GM21447 (cell line): ENCODE results near the gene B4GALT1.

Experiments used
- ATAC-seq: cut with Tn5 transposase; IDR thresholded peaks from one replicate; pipeline ENCODE4 v1.9.1; 2021; ENCODE audit not compliant: unreplicated experiment

Gene B4GALT1, protein sequence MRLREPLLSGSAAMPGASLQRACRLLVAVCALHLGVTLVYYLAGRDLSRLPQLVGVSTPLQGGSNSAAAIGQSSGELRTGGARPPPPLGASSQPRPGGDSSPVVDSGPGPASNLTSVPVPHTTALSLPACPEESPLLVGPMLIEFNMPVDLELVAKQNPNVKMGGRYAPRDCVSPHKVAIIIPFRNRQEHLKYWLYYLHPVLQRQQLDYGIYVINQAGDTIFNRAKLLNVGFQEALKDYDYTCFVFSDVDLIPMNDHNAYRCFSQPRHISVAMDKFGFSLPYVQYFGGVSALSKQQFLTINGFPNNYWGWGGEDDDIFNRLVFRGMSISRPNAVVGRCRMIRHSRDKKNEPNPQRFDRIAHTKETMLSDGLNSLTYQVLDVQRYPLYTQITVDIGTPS

DNA sequence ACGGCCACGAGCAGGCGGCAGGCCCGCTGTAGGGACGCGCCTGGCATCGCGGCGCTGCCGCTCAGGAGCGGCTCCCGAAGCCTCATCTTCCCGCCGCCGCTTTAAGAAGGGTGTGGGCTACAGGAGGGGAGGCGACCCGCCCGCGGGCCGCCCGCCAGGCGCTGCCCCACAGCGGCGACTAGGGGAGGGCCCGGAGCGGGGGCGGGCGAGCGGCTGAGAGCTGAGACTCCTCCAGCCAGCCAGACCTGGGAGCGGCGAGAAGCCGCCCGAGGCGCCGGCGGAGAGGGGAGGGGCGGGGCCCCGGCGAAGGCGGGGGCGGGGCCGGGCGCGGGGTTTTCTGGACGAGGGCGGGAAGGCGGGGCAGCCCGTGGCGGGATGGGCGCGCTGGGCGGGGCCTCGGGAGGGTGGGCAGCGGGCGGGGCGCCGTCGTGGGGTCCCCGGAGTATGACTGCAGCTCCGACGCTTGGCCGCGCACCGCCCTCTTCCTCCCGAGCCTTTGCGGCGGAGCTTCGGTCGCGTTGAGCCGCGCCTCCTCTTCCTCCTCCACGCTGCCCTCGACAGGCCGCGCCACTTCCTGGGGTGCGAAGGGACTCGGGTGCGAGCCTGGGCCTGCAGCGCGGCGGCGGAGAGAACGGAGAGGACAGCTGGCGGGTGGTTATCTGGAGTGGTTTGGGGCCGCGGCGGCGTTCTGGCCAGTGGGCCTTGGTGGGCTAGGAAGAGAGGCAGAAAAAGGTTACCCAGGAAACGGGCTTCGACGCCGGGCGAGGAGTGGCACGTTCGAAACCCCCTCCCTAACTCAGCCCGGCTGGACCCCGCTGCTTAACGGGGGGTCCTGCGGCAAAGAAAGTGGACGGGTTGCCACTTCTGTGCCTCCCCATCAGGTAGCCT, at the start of gene B4GALT1:
Gene B4GALT1, minus strand, starts transcription at position 253 of the 888 bp plus-strand sequence. Its CDS starts 167 bp downstream, at position 86.
- peak; percentile 53 for ATAC-seq

DNA sequence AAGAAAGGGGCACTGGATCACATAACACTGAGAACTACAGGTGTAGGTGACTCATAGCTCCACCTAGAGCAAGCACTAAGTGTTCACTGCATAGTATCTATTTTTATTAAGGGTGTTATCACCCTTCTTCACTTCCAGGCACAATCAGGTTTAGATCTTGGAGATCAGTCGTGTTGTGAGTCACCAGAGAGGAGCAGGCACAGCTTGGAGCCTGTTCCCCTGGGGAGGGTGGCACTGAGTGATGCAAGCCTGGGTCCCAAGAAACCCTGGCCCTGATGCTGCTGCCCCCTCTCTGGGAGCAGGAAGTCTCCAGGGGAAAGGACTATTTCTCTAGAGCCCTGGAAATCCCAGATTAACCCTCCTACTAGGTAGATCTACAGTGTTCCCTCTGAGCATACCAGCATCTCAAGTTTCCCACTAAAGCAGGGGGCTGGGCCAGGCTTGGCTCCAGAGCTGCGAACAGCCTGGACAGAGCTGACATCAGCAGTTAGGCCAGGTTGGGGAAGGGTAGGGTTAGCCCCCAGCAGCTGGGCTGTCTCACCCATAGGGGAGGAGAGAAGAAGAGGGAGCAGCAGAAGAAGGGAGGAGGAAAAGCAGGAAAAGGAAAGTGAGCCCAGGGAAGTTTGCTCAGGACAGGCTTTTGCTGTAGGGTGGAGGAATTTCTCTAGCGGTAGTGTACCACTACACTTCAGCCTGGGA, 44.7 kb upstream of the B4GALT1 start:
- ATAC-seq, result no peak

DNA sequence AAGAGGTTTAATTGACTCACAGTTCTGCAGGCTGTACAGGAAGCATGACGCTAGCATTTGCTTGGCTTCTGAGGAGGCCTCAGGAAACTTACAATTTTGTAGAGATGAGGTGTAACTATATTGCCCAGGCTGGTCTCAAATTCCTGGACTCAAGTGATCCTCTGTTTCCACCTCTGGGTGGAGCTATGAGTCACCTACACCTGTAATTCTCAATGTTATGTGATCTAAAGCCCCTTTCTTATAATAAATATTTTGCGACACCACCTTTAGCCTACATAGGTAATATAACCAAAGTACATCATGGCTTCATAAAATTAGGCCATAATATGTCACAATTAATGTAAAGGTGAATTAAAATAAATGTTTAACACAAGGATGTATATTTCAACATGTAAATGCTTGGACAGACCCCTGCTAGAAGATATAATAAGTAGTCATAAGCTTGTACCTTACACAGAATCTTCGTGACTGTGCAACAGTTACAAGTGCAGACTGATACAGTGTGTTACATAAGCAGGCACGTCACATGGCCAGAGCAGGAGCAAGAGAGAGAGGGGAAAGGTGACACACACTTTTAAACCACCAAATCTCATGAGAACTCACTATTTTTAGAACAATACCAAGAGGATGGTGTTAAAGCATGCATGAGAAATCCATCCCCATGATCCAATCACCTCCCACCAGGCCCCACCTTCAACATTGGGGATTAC, 43.0 kb upstream of the B4GALT1 start:
- ATAC-seq, result no peak

DNA sequence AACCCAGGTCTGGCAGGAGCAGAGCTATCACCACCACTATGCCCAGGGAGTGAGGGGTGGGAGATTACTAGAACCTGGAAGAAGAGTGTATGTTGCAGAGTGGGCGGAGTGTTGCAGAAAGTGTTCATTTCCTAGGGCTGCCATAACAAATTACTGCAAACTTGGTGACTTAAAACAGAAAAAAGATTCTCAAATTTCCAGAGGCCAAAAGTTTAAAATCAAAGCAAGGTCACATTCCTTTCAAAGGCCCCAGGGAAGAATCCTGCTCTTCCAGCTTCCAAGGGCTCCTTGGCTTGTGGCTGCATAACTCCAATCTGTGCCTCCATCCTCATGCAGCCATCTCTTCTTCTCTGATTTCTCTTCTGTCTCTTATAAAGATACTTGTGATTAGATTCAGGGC, 42.3 kb upstream of the B4GALT1 start:
- no peak for ATAC-seq

DNA sequence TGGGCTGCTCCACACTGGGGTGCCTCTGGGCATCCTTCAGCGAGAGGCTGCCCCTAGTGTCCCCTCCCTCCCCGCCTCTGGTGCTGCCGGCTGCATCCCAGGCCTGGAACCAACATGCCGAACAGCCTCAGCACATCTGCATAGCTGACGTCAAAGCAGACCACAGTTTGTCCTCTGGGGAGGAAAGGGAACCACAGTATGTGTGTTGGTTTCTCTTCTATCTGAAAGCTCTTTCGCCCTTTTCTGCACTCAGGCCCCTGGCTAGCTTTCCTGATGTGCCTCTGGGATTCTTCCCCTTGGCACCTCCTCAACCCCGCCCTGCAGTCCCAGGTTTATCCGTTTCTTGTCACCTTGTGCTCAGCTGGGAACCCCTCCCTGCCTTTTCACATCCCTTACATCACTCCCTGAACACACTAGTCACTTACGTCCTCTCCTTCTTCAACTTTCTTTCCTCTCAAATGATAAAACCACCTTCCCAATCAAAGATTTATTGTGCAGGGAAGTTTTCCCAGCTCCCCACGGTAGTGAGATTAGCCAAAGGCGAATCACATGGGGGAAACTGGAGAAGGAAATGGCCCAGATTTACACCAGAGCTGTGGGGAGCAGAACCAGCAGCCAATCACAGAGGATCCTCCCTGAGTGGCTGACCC, 35.5 kb upstream of the B4GALT1 start:
- peak; percentile 99 for ATAC-seq

DNA sequence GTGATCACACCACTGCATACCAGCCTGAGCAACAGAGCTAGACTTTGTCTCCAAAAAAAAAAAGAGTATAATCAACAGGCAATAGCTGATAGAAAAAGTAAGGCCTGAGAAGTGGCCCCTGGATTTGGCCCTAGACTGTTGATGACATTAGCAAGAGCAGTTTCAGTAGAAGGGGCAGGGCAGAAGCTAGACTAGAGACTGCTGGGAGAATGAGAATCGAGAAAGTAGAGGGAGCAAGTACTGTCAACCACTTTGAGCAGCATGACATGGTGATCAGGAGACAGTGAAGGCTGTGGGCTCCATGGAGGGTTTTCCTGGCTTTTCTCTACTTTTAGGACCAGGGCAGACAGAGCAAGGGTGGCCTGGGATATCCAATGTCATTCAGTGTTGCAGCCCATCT, 34.9 kb upstream of the B4GALT1 start:
- peak; percentile 61 for ATAC-seq

DNA sequence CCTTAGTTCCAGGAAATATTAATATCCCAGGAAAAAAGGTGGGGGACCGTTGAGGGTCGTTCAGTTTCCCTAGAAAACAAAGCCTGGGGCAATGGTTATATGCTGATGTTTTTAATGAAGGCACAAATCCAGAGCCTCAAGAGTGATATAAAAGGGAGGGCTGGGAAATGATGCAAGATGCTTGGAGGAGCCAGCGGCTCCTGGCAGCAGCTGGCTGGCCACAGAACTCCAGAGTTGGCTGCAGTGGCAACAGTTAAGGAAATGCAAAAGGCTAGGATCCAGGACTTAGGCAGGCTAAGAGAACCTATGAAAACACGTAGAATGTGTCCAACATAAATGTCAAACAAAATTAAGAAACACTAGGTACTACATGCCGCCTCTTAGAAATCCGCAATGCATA, 31.0 kb upstream of the B4GALT1 start:
- no peak for ATAC-seq

DNA sequence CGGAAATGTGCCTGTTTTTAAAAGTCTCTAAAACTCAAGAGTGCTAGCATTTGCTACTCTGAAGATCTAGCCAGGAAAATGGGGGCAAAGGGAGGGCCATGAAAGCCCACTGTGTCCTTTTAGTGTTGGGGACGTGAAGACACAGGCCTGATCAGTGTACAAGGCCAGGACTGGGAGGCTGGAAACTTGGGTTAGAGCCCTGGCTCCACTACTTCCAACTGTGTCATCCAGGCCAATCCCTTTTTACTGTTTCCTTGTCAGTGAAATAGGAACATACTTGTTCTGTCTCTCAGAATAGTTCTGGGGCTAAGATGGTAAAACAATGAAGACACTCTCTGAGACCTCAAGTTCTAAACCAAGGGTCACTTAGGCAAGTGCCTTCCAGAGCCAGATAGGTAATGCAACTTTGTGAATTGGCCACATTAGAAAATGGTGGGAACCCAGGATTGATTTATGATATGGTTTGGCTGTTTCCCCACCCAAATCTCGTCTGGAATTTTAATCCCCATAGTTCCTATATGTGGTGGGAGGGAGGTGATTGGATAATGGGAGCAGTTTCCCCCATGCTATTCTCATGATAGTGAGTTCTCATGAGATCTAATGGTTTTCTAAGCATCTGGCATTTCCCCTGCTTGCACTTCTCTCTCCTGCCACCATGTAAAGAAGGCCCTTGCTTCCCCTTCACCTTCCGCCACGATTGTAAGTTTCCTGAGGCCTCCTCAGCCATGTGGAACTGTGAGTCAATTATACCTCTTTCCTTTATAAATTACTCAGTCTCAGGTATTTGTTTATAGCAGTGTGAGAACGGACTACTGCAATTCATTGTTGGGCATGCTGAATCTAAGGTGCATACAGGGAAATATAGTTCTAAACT, 30.4 kb upstream of the B4GALT1 start:
- ATAC-seq, result no peak

DNA sequence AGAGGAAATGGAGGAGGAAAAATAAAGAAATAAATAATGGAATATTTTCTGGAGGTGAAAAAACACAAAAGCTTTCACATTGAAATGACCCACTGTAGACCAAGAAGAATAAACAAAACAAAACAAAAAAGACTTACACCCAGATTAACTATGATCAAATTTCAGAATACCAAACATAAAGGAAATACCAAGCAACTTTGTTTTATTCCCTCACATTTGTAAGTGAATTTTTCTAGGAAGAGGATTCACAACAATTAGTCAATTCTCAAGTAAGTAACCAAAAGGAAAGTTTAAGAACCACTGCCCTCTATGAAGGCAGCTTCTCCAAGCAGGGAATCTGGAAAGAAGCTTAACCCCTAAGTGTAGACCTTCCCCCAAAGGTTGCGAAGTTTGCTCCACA, 29.6 kb upstream of the B4GALT1 start:
- no peak for ATAC-seq

DNA sequence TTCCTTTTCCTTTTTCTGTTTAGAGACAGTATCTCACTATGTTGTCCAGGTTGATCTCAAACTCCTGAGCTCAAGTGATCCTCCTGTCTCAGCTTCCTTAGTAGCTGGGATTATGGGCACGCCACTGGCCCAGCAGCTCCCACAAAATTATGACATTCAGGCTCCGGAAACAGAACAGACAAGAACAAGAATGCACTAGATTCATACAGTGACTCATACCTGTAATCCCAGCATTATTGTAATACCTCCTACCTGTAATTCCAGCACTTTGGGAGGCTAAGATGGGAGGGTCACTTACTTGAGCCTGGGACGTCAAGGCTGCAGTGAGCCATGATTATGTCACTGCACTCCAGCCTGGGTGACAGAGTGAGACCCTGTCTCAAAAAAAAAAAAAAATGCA, 26.7 kb upstream of the B4GALT1 start:
- ATAC-seq, result no peak

DNA sequence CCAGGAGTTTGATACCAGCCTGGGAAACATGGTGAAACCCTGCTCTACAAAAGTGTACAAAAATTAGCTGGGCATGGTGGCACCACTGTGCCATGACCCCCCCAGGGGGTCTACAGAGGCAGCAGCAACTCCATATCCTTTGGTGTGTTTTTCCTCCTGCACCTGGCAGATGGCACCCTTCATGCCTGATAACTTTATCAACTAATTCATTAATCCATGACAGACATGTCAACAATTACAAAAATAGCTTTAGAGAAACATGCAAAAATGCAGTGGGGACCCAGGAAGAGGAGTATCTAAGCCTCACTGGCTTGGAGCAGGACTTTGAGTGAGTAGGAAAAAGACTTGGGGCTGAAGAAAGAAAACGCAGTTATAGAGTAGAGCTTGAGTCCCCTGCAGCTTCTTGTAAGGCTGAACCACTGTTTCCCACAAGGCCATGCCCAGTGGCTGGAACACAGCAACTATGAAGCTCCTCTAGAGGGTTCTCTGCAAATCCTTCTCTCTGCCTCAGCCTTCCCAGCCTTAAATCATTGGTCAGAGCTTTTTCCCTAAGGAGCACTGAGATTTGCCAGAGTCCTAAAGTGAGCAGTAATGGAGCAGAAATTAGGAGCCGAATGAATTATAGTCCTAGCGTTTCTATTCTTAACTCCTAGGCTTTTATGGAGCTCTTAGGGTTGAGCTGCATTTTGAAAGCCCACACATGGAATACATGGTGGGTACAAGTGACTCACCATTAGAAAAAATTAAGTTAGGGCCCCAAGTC, 25.5 kb upstream of the B4GALT1 start:
- no peak for ATAC-seq

DNA sequence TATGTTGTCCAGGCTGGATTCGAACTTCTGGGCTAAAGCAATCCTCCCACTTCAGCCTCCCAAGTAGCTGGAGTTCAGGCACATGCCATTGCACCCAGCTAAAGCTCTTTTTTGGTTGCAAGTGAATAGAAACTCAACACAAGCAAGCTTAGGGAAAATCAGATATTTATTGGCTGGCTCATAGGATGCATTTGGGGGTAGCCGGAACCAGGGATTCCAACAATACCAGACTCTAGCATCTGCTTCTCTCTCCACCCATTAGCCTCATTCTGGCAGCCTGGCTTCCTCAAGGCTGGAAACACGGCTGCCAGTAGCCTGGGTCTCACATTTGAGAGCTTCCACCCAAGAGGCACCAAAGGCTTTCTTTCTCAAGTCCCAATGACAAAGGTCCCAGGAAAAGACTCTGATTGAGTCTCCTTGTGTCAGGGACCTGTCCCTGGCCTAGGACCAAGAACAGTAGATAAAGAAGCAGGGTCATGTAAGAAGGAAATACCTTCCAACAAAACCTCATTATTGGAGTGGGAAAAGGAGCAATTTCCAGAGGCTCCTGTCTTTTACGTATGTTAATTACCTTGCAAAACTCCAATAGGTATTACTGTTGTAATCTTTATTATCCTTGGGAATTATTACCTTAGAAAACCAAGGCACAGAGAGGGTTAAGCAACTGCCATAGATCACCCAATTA, 23.0 kb upstream of the B4GALT1 start:
- ATAC-seq, result no peak

DNA sequence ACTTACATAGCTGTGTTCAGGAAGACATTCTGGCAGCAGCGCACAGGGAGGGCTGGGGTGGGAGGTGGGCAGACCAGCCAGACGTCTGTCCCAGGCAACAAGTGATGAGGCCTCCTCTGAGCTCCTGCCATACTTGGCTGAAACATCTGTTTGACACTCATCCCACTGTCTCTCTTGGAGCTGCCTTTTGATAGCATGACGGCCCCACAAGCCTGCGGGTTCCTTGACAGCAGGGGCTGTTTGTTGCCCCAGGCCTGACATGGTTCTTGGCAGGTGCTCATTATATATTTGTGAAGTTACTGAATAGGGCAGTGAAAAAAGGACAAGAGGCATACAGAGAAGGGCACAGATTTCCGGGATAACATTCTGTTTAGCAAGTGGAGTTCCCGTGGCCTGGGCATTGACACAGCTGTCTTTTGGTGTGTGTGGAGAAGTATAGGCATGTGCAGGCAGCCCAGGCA, 22.2 kb upstream of the B4GALT1 start:
- ATAC-seq, result no peak

DNA sequence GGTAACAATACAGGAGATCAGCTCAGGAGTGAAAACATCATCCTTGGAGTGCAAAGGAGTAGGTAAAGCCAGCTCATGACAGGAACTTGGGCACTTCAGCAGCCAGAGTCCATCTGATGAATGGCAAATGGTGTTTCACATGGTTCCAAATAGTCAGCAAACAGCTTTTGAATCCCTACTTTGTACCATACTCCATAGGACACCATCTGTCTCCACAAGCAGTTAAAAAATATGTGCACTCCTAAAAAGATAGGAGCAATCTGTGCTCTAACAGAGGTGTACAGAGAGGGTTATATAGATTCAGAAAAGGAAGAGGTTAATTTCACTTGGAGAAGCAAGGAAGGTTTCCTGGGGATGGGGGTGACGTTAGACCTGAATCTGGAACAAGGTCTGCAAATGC, 21.6 kb upstream of the B4GALT1 start:
- no peak for ATAC-seq

DNA sequence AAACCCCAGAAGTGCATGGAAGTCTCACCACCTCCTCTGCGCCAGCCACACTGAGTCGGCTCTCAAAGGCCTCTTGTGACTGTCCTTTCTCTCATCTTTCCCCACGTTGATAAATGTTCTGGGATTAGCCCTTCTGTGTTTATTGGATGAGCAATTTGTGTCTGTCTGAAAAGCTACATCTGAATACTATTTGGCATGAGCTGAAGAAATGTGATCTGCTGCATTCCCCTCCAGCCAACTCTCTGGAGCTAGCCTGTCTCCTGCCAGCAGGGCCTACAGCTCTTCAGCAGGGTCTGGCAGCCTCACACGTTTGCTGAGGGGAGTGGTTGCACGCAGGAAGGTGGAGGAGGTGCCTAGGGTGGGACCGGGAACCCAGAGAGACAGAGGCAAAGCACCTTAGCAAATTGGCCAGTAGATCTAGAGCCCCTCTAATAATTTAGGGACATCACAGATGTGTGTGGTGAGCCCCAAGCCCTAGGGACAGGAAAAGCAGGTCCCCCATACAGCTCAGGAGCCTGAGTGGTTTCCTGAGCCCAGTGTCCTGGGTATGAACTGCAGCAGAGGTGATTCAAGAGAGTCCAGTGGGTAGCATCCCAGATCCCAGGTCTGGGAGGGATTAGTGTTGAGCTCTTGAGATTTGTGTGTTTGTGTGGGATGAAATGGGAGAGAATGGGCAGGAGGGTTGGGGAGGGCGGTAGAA, 20.5 kb upstream of the B4GALT1 start:
- ATAC-seq, result no peak

DNA sequence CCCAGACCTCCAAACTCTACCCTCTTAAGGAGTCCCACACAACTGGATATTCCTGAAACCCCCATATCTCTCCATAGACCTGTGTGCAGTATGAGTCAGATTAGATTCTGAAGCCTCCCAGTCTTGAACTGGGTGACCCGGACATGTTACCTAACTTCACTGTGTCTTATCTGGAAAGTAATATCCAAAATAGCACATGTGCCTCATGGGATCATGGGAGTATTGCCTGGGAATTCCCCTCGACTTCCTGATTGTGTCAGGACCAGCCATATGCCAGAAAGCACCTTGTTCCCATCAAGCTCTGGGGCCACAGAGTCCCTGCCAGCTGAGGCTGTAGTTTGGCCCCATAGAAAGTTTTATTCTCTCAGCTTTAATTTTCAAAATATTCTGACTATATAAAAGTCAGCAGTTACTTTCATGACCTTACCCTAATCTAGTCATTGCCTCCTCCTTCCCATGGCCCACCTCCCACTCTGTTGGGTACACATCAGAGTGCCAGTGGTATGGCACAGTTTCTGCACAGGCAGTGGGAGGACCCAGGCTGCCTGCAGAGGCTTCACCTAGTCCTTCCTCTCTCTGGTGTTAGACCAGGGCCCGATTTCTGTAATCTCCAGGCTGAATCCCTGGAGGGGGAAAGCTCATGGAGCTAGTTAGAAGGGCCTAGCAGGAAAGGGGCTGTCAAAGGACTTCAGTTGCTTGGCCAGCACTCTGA, 19.5 kb upstream of the B4GALT1 start:
- ATAC-seq, result no peak

DNA sequence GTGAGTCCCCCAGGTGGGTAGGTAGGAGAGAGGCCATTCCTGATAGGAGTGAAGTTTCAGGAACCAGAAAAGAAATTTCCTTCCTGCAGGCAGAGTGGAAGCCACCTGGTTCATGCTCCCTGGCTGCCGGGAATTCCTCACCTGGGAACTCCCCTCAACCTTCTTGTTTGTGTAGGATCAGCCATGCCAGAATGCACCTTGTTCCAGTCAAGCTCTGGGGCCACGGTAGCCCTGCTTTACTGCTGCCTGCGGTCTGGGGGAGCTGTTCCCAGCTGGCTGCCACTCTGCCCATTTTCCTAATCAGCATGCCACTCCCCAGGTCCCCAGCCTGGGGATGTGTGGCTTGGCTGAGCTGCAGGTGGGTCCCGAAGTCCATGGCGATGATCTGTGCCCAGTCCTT, 18.7 kb upstream of the B4GALT1 start:
- no peak for ATAC-seq
